ENCODE measurements around the gene RPL13A. TPM values are rescaled to one million over a fixed set of nuclear protein-coding genes. Genes with fewer than 3 reads are reported as not detected.

The RPL13A gene
- total RNA-seq, 1 experiment from 2014 or later: 1,082 TPM

DNA sequence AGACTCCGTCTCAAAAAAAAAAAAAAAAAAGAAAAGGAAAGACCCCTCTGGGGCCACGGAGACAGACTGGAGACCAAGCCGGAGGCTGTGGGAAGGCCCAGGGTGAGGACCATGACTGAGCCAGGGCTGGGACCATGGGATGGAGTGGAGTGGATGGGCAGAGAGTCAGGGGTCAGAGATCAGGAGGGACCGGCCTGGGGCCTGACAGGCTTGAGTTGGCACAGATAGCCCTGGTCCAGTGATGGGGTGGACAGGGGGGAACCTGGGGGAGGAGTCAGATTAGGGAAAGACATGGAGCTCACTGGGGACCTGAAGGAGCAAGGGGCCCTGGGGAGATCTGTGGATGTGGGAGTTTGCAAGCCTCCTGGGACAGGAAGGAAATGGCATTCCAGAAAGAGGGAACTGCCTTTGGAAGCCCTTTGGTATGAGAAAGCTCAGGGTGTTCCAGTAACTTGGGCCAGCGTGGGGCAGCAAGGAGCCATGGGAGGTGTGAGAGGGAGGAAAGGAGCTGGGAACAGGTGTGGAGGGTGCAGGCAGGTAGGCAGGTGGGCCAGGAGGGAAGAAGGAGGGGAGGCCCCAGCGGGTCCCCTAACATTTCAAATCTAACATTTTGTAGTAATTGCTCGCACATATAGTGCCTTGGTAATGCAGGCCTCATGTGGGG, 6.3 kb upstream of the RPL13A start:
- DNase-seq (ENCODE audit: low read depth): no peak

- DNase-seq (ENCODE audit: low read depth): no peak
Measured at GRCh38 chr19:49486232-49486631, 1.2 kb upstream of the RPL13A start.

DNA sequence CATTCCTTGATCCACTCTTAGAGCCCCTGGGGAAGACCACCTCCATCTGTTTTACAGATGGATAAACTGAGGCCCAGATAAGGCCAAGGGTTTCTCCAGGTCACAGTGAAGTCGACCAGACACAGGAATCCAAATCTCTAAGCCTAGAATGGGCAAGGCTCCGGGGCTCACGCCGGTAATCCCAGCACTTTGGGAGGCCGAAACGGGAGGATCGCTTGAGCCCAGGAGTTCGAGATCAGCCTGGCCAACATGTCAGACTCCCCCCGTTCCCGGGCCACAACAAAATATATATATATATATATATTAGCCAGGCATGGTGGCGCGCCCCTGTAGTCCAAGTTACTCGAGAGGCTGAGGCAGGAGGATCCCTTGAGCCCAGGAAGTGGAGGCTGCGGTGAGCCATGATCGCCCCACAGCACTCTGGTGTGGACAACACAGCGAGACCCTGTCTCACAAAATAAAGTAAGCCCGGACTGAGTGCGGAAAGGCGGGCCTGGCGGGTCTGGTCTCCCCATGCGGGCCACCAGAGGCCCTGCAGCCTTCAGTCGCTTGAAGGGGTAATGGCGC, 615 bp upstream of the RPL13A start:
- no peak for DNase-seq (ENCODE audit: low read depth)

DNA sequence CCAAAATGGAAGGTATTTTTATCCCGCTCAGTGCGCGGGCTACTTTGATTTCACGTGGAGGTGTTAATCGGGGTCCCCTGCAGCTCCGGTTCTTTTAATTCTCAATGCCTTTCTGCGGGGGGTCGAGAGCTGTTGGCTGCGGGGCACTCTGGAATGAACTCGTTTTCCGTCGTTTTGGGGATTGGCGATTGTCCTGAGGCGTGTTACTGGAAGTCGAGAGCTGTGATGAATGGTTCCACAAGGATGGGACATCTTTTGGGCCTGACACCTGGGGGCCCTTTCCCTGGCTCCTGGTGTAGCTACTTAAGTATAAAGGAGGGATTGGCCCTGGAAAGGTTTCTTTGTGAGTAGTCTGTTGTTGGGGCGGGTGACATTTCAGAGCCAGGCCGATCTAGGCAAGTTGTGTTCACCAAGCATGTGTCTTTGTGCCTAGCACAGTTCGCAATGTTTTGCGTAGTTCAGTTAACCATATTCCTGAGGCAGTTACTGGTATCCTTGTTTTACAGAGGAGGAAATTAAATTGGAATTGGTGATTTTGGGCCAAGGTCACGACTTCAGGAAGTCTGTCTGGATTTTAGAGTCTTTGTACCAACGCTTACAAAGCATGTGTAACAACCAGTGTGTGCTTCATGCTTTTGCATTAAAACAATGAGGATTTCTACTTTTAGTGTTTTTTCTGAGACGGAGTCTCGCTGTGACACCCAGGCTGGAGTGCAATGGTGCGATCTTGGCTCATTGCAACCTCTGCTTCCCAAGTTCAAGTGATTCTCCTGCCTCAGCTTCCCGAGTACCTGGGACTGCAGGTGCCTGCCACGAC, 846 bp downstream of the RPL13A start:
- no peak for DNase-seq (ENCODE audit: low read depth)

- DNase-seq (ENCODE audit: low read depth): no peak
Measured at GRCh38 chr19:49488863-49489537, 1.6 kb downstream of the RPL13A start.

GRCh38 chr19:49489601-49490167, 2.3 kb downstream of the RPL13A start:
- DNase-seq (ENCODE audit: low read depth): no peak

DNA sequence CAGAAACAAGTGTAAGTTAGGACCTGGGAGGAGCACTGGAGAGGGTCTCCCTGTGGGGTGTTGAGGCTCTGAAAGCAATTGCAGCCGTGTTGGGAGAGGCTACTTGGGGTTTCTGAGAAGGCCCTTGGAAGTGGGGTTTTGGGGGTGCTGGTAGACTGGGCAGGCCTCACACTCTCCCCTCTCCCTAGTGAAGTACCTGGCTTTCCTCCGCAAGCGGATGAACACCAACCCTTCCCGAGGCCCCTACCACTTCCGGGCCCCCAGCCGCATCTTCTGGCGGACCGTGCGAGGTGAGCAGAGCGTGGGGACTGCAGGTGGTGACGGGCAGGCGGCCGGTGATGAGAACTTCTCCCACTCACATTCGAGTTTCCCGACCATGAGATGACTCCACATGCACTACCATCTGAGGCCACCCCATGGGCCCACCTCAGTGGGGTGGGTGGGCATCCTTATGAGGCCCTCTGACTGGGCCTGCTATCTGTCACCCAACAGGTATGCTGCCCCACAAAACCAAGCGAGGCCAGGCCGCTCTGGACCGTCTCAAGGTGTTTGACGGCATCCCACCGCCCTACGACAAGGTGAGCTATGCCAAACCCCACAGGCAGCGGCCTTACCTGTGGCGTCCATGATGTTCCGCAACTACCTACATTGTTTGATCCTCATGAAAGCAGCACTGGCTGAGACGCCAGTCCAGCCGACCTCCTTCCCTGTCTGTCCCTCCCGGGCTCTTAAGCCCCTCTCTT, 3.0 kb downstream of the RPL13A start:
- DNase-seq (ENCODE audit: low read depth): no peak

GRCh38 chr19:49491030-49491803, 3.8 kb downstream of the RPL13A start:
- no peak for DNase-seq (ENCODE audit: low read depth)

GRCh38 chr19:49491804-49492572, 4.6 kb downstream of the RPL13A start:
- no peak for DNase-seq (ENCODE audit: low read depth)

DNA sequence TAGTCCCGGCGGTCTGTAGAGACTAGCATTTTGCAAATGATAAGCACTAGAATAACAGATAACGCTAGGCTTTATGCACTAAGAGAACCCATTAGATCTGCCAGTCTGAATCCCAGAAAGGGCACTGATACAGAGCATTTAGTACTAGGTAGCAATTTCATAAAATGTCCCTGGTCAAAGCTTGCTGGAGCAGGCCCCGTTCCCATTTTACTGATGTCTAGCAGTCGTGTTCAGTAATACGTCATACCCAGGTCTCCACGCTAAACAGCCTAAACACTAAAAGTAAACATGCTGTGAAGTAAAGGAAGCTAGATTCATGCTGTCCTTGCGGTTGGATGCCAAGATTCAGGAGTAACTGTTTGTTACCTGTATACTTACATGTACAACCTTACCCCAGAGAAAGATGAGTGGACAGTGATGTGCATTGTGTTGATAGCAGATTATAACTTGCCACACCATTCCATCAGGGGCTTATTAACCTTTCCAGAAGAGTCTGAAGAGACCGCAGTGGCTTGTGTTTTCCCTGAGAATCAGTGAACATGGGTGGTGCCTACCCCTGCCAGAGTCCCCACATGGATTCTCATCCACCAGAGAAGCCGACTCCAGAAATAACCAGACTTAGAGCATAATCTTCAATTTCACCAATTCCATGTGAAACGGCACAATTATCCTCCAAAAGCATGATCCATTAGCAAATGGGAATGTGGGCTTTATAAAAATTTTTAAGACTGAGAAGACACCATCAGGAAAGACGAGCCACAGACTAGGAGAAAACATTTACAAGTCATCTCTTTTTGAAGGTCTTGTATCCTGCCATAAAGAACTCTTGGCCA, 5.4 kb downstream of the RPL13A start:
- DNase-seq (ENCODE audit: low read depth): peak; percentile 51

DNA sequence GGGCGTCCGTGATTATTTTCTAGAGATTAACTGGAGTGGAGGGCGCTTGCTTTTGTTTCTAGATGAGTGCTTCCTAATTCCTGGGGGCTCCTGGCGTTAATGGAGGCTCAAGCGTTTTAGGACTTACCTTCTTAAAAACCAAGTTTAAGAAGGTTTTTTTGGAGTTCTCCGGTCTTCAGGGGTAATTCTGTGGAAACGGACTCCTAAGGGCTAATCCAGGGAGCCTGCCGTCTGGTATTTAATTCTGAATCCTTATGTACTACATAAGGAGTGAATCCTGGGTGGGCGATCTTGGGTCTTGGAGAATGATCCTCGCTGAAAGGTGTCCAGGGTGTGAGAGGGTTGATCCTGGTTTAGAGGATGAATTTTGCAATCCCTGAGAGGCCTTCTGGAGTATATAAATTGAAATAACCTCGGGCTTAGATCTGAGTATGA, 9.2 kb downstream of the RPL13A start:
- DNase-seq (ENCODE audit: low read depth): no peak

GRCh38 chr19:49497047-49497788, 9.8 kb downstream of the RPL13A start:
- no peak for DNase-seq (ENCODE audit: low read depth)

- DNase-seq (ENCODE audit: low read depth): no peak
Measured at GRCh38 chr19:49497789-49498103, 10.3 kb downstream of the RPL13A start.

DNA sequence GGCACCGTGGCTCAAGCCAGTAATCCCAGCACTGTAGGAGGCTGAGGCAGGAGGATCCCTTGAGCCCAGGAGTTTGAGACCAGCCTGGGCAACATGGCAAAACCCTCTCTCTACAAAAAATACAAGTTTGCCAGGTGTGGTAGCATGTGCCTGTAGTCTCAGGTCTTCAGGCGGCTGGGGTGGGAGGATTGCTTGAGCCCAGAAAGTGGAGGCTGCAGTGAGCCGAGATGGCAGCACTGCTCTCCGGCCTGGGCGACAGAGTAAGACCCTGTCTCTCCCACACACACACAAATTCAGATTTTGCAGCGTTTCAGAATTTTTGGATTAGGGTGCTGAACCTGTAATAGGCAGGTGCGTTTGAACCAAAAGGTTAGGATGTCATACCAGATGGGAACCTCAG, 11.1 kb downstream of the RPL13A start:
- DNase-seq (ENCODE audit: low read depth): no peak

- no peak for DNase-seq (ENCODE audit: low read depth)
Measured at GRCh38 chr19:49499030-49499670, 11.7 kb downstream of the RPL13A start.

DNA sequence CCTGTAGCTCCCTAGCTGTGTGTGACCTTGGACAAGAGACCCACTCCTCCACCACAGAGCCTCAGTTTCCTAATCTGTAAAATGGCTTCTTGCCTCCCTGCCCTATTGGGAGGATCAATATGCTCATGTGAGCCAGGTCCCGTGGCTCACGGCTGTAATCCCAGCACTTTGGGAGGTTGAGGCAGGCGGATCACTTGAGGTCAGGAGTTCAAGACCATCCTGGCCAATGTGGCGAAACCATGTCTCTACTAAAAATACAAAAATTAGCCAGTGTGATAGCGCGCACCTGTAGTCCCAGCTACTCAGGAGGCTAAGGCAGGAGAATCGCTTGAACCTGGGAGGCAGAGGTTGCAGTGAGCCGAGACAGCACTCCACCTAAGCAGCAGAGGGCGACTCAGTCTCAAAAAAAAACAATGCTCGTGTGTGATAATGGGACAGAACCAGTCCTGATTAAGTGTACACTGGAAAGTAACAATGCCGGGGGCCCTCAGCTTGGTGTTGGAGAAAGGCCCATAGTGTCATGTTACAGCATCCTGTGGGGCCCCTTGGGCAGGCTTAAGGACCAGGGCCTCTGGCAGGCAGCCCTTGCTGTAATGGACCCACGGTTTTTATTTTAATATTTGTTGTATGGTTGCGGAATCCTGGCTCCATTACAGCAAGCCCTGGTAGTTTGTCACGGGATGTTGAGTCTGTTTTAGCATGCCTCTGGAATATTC, 15.6 kb downstream of the RPL13A start:
- peak; percentile 73 for DNase-seq (ENCODE audit: low read depth)

DNA sequence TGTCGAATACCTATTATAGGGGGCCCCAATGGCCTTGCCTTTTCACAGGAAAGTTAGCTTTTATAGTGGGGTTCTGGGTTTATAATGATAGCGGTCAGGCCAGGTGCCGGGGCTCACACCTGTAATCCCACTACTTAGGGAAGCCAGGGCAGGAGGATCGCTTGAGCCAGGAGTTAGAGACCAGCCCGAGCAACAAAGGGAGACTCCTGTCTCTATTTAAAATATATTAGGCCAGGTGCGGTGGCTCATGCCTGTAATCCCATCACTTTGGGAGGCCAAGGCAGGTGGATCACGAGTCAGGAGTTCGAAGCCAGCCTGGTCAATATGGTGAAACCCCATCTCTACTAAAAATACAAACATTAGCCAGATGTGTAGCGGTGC, 16.2 kb downstream of the RPL13A start:
- no peak for DNase-seq (ENCODE audit: low read depth)

All from M059J (cell line).